ENCODE data around the gene MEX3A.

- TF ChIP-seq CTCF (IDR thresholded peaks at IDR 0.05) (no peak), POLR2A (IDR thresholded peaks at IDR 0.05) (no peak)
Measured at GRCh38 chr1:156103521-156103947, 21.3 kb upstream of the MEX3A start.
